ENCODE measurements around the gene MEP1A. TPM values are rescaled to one million over a fixed set of nuclear protein-coding genes. Genes with fewer than 3 reads are reported as not detected.
A peak's percentile ranks its signal among the peaks of the same experiment; 100 is the strongest.
"Not testable (repeated sequence)": the region's sequence is repeated elsewhere in the genome, so short reads cannot be mapped to it uniquely, and the experiment has no call there.

MEP1A gene
- total RNA-seq, 5 donors from 2014 or later (not counting 1 experiment from before 2014, with no cell fraction given): not detected

DNA sequence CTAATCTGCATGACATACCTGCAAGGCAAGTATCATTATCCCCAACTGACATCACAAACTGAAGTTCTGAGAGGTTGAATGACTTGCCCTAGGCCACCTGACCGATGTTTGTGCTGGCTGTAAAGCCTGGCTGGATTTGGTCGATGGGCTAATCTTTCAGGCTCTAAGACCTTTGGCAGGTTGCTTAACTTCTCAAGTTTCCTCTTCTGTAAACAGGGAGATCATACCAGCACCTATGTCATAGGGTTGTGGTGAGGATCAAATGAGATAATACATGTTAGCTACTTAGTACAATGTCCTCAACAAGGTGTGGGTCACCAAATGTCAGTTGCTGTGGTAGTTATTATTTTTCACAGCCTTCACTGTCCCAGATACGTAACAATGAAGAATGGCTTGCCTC is 32.3 kb upstream of the MEP1A start:
- ChIA-PET CTCF (no interaction called here), POLR2A (no interaction called here)
- no peaks in the 10 kb centered on the region for H3K36me3 ChIP-seq (ENCODE audit: control insufficient read depth in 2 of 2, extremely low read depth in 1 of 2, insufficient read depth in 1 of 2, low read length in 1 of 2)
- no peak overlapping the region for H3K4me3 ChIP-seq (ENCODE audit: control insufficient read depth in 1 of 2, extremely low read depth in 1 of 2, low read length in 1 of 2)
- H3K4me1 Mint-ChIP-seq: no peaks in the 10 kb centered on the region
- H3K9me3 ChIP-seq: no peaks in the 10 kb centered on the region
- no peak overlapping the region for H3K4me3 Mint-ChIP-seq
- no CpG with 5 or more reads among the region's 3 CpGs for WGBS (ENCODE audit: insufficient coverage)
- peaks cover 11 to 14% of the 10 kb centered on the region in 2 donors for H3K27me3 Mint-ChIP-seq
- no peaks in the 10 kb centered on the region for H3K4me1 ChIP-seq (ENCODE audit: control insufficient read depth in 1 of 2, extremely low read depth in 1 of 2, insufficient read depth in 2 of 2, low read length in 2 of 2)
- no peaks in the 10 kb centered on the region for H3K9me3 Mint-ChIP-seq
- no peaks in the 10 kb centered on the region for H3K36me3 Mint-ChIP-seq
- no peak overlapping the region for H3K27ac Mint-ChIP-seq
- H3K27ac ChIP-seq (ENCODE audit: low read length): no peak overlapping the region
- ATAC-seq (replicated peaks in 1 of 4) (no peak), DNase-seq (no peak)
- H3K27me3 ChIP-seq (replicated peaks in 1 of 2; ENCODE audit: control insufficient read depth in 2 of 2, extremely low read depth in 1 of 2, insufficient read depth in 2 of 2, low read length in 1 of 2): peaks cover 0 to 4% of the 10 kb centered on the region in 2 experiments

DNA sequence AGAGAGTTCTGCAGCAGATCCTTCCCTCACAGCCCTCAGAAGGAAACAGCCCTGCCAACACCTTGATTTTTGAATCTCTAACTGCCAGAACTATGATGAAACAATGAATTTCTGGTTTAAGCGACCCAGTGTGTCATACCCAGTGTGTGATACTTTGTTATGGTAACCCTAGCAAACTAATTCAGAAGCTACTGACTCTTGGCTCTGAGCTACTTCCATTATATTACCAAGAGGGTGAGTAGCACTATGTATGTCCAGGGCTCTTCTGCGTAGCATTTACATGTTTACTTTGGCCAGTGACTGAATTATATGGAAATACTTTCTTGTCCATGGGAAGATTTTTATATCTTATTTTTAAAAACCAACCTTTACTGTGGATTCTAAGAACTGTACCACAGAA is 29.7 kb upstream of the MEP1A start:
- H3K9me3 Mint-ChIP-seq: peaks cover 0 to 8% (median 2%) of the 10 kb centered on the region in 3 donors
- POLR2A ChIA-PET: no interaction called here
- H3K4me3 Mint-ChIP-seq: no peak overlapping the region
- H3K4me1 ChIP-seq (ENCODE audit: control insufficient read depth in 1 of 2, extremely low read depth in 1 of 2, insufficient read depth in 2 of 2, low read length in 2 of 2): no peaks in the 10 kb centered on the region
- no peak overlapping the region for H3K4me3 ChIP-seq (ENCODE audit: control insufficient read depth in 1 of 2, extremely low read depth in 1 of 2, low read length in 1 of 2)
- no peak for ATAC-seq (replicated peaks in 1 of 4)
- H3K27me3 Mint-ChIP-seq: peaks cover 14 to 15% of the 10 kb centered on the region in 2 donors
- H3K27me3 ChIP-seq (replicated peaks in 1 of 2; ENCODE audit: control insufficient read depth in 2 of 2, extremely low read depth in 1 of 2, insufficient read depth in 2 of 2, low read length in 1 of 2): peaks cover 0 to 4% of the 10 kb centered on the region in 2 experiments
- H3K9me3 ChIP-seq: peaks cover 2% of the 10 kb centered on the region
- H3K4me1 Mint-ChIP-seq: no peaks in the 10 kb centered on the region
- no peaks in the 10 kb centered on the region for H3K36me3 ChIP-seq (ENCODE audit: control insufficient read depth in 2 of 2, extremely low read depth in 1 of 2, insufficient read depth in 1 of 2, low read length in 1 of 2)
- no peaks in the 10 kb centered on the region for H3K36me3 Mint-ChIP-seq
- DNase-seq: no peak
- WGBS (ENCODE audit: insufficient coverage): no CpG with 5 or more reads among the region's 2 CpGs
- no peak overlapping the region for H3K27ac Mint-ChIP-seq
- H3K27ac ChIP-seq (ENCODE audit: low read length): no peak overlapping the region
- CTCF ChIA-PET: no interaction called here

DNA sequence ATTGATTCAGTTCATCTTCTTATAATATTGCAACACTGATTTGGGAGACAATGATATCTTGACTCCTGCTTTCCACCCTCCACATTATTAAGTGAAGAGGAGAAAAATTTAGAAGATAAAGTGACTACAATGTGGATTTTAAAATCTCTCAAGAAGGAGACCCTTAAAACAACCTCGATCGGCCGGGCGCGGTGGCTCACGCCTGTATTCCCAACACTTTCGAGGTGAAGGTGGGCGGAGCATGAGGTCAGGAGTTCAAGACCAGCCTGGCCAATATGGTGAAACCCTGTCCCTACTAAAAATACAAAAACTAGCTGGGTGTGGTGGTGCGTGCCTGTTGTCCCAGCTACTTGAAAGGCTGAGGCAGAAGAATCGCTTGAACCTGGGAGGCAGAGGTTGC is 28.9 kb upstream of the MEP1A start:
- H3K27ac Mint-ChIP-seq; H3K27ac ChIP-seq (ENCODE audit: low read length); POLR2A ChIA-PET; H3K4me1 Mint-ChIP-seq; H3K36me3 ChIP-seq (ENCODE audit: control insufficient read depth in 2 of 2, extremely low read depth in 1 of 2, insufficient read depth in 1 of 2, low read length in 1 of 2); DNase-seq; H3K27me3 ChIP-seq (replicated peaks in 1 of 2; ENCODE audit: control insufficient read depth in 2 of 2, extremely low read depth in 1 of 2, insufficient read depth in 2 of 2, low read length in 1 of 2); H3K4me3 Mint-ChIP-seq; H3K9me3 Mint-ChIP-seq; H3K9me3 ChIP-seq; H3K36me3 Mint-ChIP-seq; H3K4me3 ChIP-seq (ENCODE audit: control insufficient read depth in 1 of 2, extremely low read depth in 1 of 2, low read length in 1 of 2); H3K4me1 ChIP-seq (ENCODE audit: control insufficient read depth in 1 of 2, extremely low read depth in 1 of 2, insufficient read depth in 2 of 2, low read length in 2 of 2); ATAC-seq (replicated peaks in 1 of 4); CTCF ChIA-PET: not testable (repeated sequence)
- H3K27me3 Mint-ChIP-seq: peaks cover 15 to 18% of the 10 kb centered on the region in 2 donors
- WGBS (ENCODE audit: insufficient coverage): no CpG with 5 or more reads among the region's 10 CpGs

DNA sequence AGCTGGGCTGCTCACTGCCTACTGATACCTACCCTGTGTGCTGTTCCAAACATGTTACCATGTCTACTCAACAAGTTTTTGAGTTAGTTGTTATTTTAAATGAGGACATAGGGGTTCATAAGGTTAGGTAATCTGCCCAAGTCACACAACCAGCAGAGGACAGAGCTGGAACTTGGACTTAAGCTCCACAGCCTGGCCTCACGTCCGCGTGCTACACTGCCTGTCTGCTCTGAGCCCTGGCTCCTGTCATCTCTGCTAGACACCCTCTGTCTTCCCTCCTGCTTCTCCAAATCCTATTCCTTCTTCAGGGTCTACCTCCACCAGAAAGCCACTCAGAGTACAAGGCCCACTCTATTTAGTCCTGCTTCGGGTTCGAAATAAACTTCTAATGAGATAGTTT is 28.2 kb upstream of the MEP1A start:
- Histone ChIP-seq H3K9me3 (peaks cover 2% of the 10 kb centered on the region), H3K4me1 (ENCODE audit: control insufficient read depth in 1 of 2, extremely low read depth in 1 of 2, insufficient read depth in 2 of 2, low read length in 2 of 2) (no peaks in the 10 kb centered on the region), H3K4me3 (ENCODE audit: control insufficient read depth in 1 of 2, extremely low read depth in 1 of 2, low read length in 1 of 2) (no peak overlapping the region), H3K36me3 (ENCODE audit: control insufficient read depth in 2 of 2, extremely low read depth in 1 of 2, insufficient read depth in 1 of 2, low read length in 1 of 2) (no peaks in the 10 kb centered on the region), H3K27ac (ENCODE audit: low read length) (no peak overlapping the region), H3K27me3 (replicated peaks in 1 of 2; ENCODE audit: control insufficient read depth in 2 of 2, extremely low read depth in 1 of 2, insufficient read depth in 2 of 2, low read length in 1 of 2) (peaks cover 0 to 4% of the 10 kb centered on the region in 2 experiments)
- Mint-ChIP-seq H3K27me3 (peaks cover 12 to 15% of the 10 kb centered on the region in 2 donors), H3K4me3 (no peak overlapping the region), H3K36me3 (no peaks in the 10 kb centered on the region), H3K27ac (no peak overlapping the region), H3K4me1 (no peaks in the 10 kb centered on the region), H3K9me3 (peaks cover 0 to 8% (median 2%) of the 10 kb centered on the region in 3 donors)
- no peak for ATAC-seq (replicated peaks in 1 of 4)
- DNase-seq: no peak
- 85% methylated on average over 4 of the region's 5 CpGs for WGBS (ENCODE audit: insufficient coverage)
- ChIA-PET CTCF (no interaction called here), POLR2A (no interaction called here)

DNA sequence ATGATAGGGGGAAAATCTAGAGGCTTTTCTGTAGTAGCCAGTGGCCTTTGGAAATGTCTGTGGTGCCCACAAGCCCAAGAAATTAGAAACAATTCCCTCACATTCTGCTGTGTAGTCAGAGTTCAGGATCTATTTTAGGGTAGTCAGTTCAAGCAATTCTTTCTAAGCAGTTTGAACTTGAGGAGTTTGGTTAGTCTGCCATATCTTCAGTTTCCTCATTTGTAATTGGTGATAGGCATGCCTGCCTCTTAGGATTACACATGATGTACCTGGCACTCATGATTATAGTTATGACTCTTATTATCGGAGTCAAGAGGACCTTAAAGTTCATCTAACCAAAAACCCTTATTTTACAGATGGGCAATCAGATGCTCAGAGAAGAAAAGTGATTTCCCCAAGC is 21.2 kb upstream of the MEP1A start:
- no CpG with 5 or more reads among the region's 1 CpG for WGBS (ENCODE audit: insufficient coverage)
- H3K36me3 ChIP-seq (ENCODE audit: control insufficient read depth in 2 of 2, extremely low read depth in 1 of 2, insufficient read depth in 1 of 2, low read length in 1 of 2): no peaks in the 10 kb centered on the region
- no peaks in the 10 kb centered on the region for H3K27me3 ChIP-seq (replicated peaks in 1 of 2; ENCODE audit: control insufficient read depth in 2 of 2, extremely low read depth in 1 of 2, insufficient read depth in 2 of 2, low read length in 1 of 2)
- Mint-ChIP-seq H3K9me3 (peaks cover 0 to 8% (median 0%) of the 10 kb centered on the region in 3 donors), H3K27me3 (peaks cover 6 to 19% of the 10 kb centered on the region in 2 donors), H3K4me3 (no peak overlapping the region), H3K36me3 (no peaks in the 10 kb centered on the region), H3K4me1 (no peaks in the 10 kb centered on the region), H3K27ac (no peak overlapping the region)
- no peak overlapping the region for H3K27ac ChIP-seq (ENCODE audit: low read length)
- ATAC-seq (replicated peaks in 1 of 4): no peak
- no peak overlapping the region for H3K4me3 ChIP-seq (ENCODE audit: control insufficient read depth in 1 of 2, extremely low read depth in 1 of 2, low read length in 1 of 2)
- ChIA-PET CTCF (no interaction called here), POLR2A (no interaction called here)
- H3K9me3 ChIP-seq: peaks cover 2% of the 10 kb centered on the region
- no peak for DNase-seq
- no peaks in the 10 kb centered on the region for H3K4me1 ChIP-seq (ENCODE audit: control insufficient read depth in 1 of 2, extremely low read depth in 1 of 2, insufficient read depth in 2 of 2, low read length in 2 of 2)

DNA sequence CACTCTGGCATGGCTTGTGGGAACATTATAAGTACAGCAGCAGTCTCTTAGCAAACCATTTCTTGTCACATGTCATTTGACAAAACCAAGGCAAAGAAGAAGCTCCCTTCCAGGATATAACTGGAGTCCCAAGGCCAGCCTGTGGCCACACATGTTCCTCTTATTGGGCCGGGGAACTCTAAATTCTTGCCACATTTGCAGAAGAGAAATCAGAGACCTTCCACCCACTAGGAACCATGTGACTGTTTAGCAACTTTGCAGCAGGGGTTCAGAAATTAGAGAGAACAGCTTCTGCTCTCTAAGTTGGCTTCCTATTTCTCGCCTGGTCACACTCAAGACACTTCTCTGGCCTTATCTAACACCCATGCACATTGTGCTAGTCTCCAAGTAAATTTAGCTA is 20.4 kb upstream of the MEP1A start:
- ChIA-PET CTCF (no interaction called here), POLR2A (no interaction called here)
- Mint-ChIP-seq H3K27ac (no peak overlapping the region), H3K27me3 (peaks cover 6 to 20% of the 10 kb centered on the region in 2 donors), H3K9me3 (peaks cover 0 to 2% (median 0%) of the 10 kb centered on the region in 3 donors), H3K36me3 (no peaks in the 10 kb centered on the region), H3K4me1 (no peaks in the 10 kb centered on the region), H3K4me3 (no peak overlapping the region)
- WGBS (ENCODE audit: insufficient coverage): 33% methylated on average over 1 of the region's 2 CpGs
- Histone ChIP-seq H3K27me3 (replicated peaks in 1 of 2; ENCODE audit: control insufficient read depth in 2 of 2, extremely low read depth in 1 of 2, insufficient read depth in 2 of 2, low read length in 1 of 2) (no peaks in the 10 kb centered on the region), H3K36me3 (ENCODE audit: control insufficient read depth in 2 of 2, extremely low read depth in 1 of 2, insufficient read depth in 1 of 2, low read length in 1 of 2) (no peaks in the 10 kb centered on the region), H3K4me1 (ENCODE audit: control insufficient read depth in 1 of 2, extremely low read depth in 1 of 2, insufficient read depth in 2 of 2, low read length in 2 of 2) (no peaks in the 10 kb centered on the region), H3K27ac (ENCODE audit: low read length) (no peak overlapping the region), H3K9me3 (no peaks in the 10 kb centered on the region), H3K4me3 (ENCODE audit: control insufficient read depth in 1 of 2, extremely low read depth in 1 of 2, low read length in 1 of 2) (no peak overlapping the region)
- DNase-seq (peak in 2 of 35 experiments; percentile 3 to 17), ATAC-seq (replicated peaks in 1 of 4) (no peak)

DNA sequence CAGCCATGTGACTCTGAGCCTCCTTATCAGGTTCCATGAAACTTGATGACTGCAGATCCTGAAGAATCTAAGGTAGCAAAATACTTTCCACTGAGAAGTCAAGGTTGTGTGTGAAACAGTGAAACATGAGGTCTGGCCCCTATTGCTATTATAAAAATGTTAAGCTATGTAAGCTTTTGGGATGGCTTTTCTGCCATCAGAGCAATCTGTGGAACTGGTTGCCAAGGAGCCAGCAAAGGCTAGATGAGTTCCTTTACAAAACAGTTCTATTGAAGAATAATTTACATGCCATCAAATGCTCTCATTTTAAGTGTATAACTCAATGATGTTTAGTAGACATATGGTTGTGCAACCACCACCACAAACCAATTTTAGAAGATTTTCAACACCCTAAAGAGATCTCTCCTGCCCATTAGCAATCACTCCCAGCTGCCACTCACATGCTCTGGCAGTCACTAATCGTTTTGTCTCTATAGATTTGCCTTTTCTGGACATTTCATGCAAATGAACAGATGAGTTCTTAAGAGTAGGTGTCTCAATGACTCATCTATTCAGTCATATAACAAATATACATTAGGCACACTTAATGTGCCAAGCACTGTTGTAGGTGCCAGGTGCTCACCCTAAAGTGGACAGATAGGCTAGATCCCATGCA is 19.9 kb upstream of the MEP1A start:
- H3K36me3 Mint-ChIP-seq: no peaks in the 10 kb centered on the region
- no peaks in the 10 kb centered on the region for H3K9me3 Mint-ChIP-seq
- H3K27ac ChIP-seq (ENCODE audit: low read length): no peak overlapping the region
- H3K36me3 ChIP-seq (ENCODE audit: control insufficient read depth in 2 of 2, extremely low read depth in 1 of 2, insufficient read depth in 1 of 2, low read length in 1 of 2): no peaks in the 10 kb centered on the region
- H3K27ac Mint-ChIP-seq: no peak overlapping the region
- H3K27me3 ChIP-seq (replicated peaks in 1 of 2; ENCODE audit: control insufficient read depth in 2 of 2, extremely low read depth in 1 of 2, insufficient read depth in 2 of 2, low read length in 1 of 2): no peaks in the 10 kb centered on the region
- no peaks in the 10 kb centered on the region for H3K4me1 ChIP-seq (ENCODE audit: control insufficient read depth in 1 of 2, extremely low read depth in 1 of 2, insufficient read depth in 2 of 2, low read length in 2 of 2)
- no peaks in the 10 kb centered on the region for H3K4me1 Mint-ChIP-seq
- no peaks in the 10 kb centered on the region for H3K9me3 ChIP-seq
- CTCF ChIA-PET: no interaction called here
- POLR2A ChIA-PET: no interaction called here
- ATAC-seq (replicated peaks in 1 of 4): no peak
- H3K27me3 Mint-ChIP-seq: peaks cover 6 to 18% of the 10 kb centered on the region in 2 donors
- DNase-seq: no peak
- no CpG with 5 or more reads among the region's 1 CpG for WGBS (ENCODE audit: insufficient coverage)
- no peak overlapping the region for H3K4me3 ChIP-seq (ENCODE audit: control insufficient read depth in 1 of 2, extremely low read depth in 1 of 2, low read length in 1 of 2)
- H3K4me3 Mint-ChIP-seq: no peak overlapping the region
